Measurements from ENCODE around the gene MED27.

Gene MED27

GRCh38 chr9:131919216-131919615 is 160.5 kb downstream of the MED27 start:
- TF ChIP-seq EZH2phosphoT487 (IDR thresholded peaks at IDR 0.05; ENCODE audit: borderline replicate concordance) (no peak), CTCF (conservative IDR thresholded peaks at IDR 0.05; ENCODE audit: low read length) (no peak)

GRCh38 chr9:131918481-131918880 is 161.2 kb downstream of the MED27 start:
- H3K79me2 ChIP-seq (ENCODE audit: insufficient read depth, low read length): no peaks in the 10 kb centered on the region
- no peaks in the 10 kb centered on the region for H3K9me2 ChIP-seq (replicated peaks; ENCODE audit: low read depth, low read length)
- H3F3A ChIP-seq (ENCODE audit: low read depth): no peaks in the 10 kb centered on the region
- no peak overlapping the region for H3K4me2 ChIP-seq (ENCODE audit: low read depth, low read length, poor library complexity, severe bottlenecking)
- H3K36me3 ChIP-seq (ENCODE audit: insufficient read depth, low read length): no peaks in the 10 kb centered on the region
- no peaks in the 10 kb centered on the region for H3K4me1 ChIP-seq (ENCODE audit: insufficient read depth, low read length, poor library complexity, severe bottlenecking)
- H3K27me3 ChIP-seq (ENCODE audit: insufficient read depth, low read length, poor library complexity, severe bottlenecking): no peaks in the 10 kb centered on the region
- H3K9ac ChIP-seq (ENCODE audit: low read depth, low read length, poor library complexity, severe bottlenecking): no peak overlapping the region
- H3K4me3 ChIP-seq (ENCODE audit: low read length, poor library complexity, severe bottlenecking): no peak overlapping the region
- no peak overlapping the region for H2AFZ ChIP-seq (ENCODE audit: low read length)
- no peaks in the 10 kb centered on the region for H3K9me3 ChIP-seq (ENCODE audit: insufficient read depth, low read depth, low read length)
- TF ChIP-seq EZH2phosphoT487 (IDR thresholded peaks at IDR 0.05; ENCODE audit: borderline replicate concordance) (no peak), CTCF (conservative IDR thresholded peaks at IDR 0.05; ENCODE audit: low read length) (no peak)
- no peaks in the 10 kb centered on the region for H4K20me1 ChIP-seq (ENCODE audit: insufficient read depth, low read length, poor library complexity, severe bottlenecking)

More at GRCh38 chr9:131919216-131919615, 160.5 kb downstream of the MED27 start:
- Histone ChIP-seq H3K9me3 (ENCODE audit: insufficient read depth, low read depth, low read length) (no peaks in the 10 kb centered on the region), H3F3A (ENCODE audit: low read depth) (no peaks in the 10 kb centered on the region), H3K4me3 (ENCODE audit: low read length, poor library complexity, severe bottlenecking) (no peak overlapping the region), H4K20me1 (ENCODE audit: insufficient read depth, low read length, poor library complexity, severe bottlenecking) (no peaks in the 10 kb centered on the region), H3K4me1 (ENCODE audit: insufficient read depth, low read length, poor library complexity, severe bottlenecking) (no peaks in the 10 kb centered on the region), H3K36me3 (ENCODE audit: insufficient read depth, low read length) (no peaks in the 10 kb centered on the region), H3K9ac (ENCODE audit: low read depth, low read length, poor library complexity, severe bottlenecking) (no peak overlapping the region), H3K79me2 (ENCODE audit: insufficient read depth, low read length) (no peaks in the 10 kb centered on the region), H3K27me3 (ENCODE audit: insufficient read depth, low read length, poor library complexity, severe bottlenecking) (no peaks in the 10 kb centered on the region), H3K4me2 (ENCODE audit: low read depth, low read length, poor library complexity, severe bottlenecking) (no peak overlapping the region), H3K9me2 (replicated peaks; ENCODE audit: low read depth, low read length) (no peaks in the 10 kb centered on the region), H2AFZ (ENCODE audit: low read length) (no peak overlapping the region)

- Histone ChIP-seq H3K27me3 (ENCODE audit: insufficient read depth, low read length, poor library complexity, severe bottlenecking) (no peaks in the 10 kb centered on the region), H2AFZ (ENCODE audit: low read length) (no peak overlapping the region), H3K9me3 (ENCODE audit: insufficient read depth, low read depth, low read length) (no peaks in the 10 kb centered on the region), H3K4me1 (ENCODE audit: insufficient read depth, low read length, poor library complexity, severe bottlenecking) (no peaks in the 10 kb centered on the region), H3K36me3 (ENCODE audit: insufficient read depth, low read length) (no peaks in the 10 kb centered on the region), H4K20me1 (ENCODE audit: insufficient read depth, low read length, poor library complexity, severe bottlenecking) (no peaks in the 10 kb centered on the region), H3K9me2 (replicated peaks; ENCODE audit: low read depth, low read length) (no peaks in the 10 kb centered on the region), H3F3A (ENCODE audit: low read depth) (no peaks in the 10 kb centered on the region), H3K4me2 (ENCODE audit: low read depth, low read length, poor library complexity, severe bottlenecking) (no peak overlapping the region), H3K79me2 (ENCODE audit: insufficient read depth, low read length) (peaks cover 4% of the 10 kb centered on the region; the same call in 1 of the 2 replicates), H3K4me3 (ENCODE audit: low read length, poor library complexity, severe bottlenecking) (no peak overlapping the region), H3K9ac (ENCODE audit: low read depth, low read length, poor library complexity, severe bottlenecking) (no peak overlapping the region)
- TF ChIP-seq EZH2phosphoT487 (IDR thresholded peaks at IDR 0.05; ENCODE audit: borderline replicate concordance) (no peak), CTCF (conservative IDR thresholded peaks at IDR 0.05; ENCODE audit: low read length) (no peak)
Observed at GRCh38 chr9:131917009-131917408, 162.7 kb downstream of the MED27 start.
